SK-N-SH treated with all-trans-retinoic acid at 6 μM for 48 hours (cell line): ENCODE results near the gene SH3TC1.

Source experiments
- ATAC-seq: fragments of 200-7000 bp; cut with Tn5 transposase; 3 replicates; pipeline ENCODE4 v1.9.1; 2020; ENCODE audit warnings: mild to moderate bottlenecking, moderate library complexity
- ARNTL ChIP-seq: fragments of 450-650 bp; formaldehyde crosslinking; IDR thresholded peaks from 2 replicates; pipeline ENCODE4 v1.5.0; 2020; ENCODE audit warnings: low read depth, mild to moderate bottlenecking, moderate library complexity, borderline replicate concordance
- ESRRG ChIP-seq: fragments of 250-450 bp; sonication (Bioruptor Pico); IDR thresholded peaks from 2 replicates; pipeline ENCODE4 v1.6.1; 2021; ENCODE audit warnings: mild to moderate bottlenecking
- GLIS3 ChIP-seq: fragments of 250-450 bp; sonication (Bioruptor Pico); IDR thresholded peaks from 2 replicates; pipeline ENCODE4 v1.5.0; 2020; ENCODE audit warnings: mild to moderate bottlenecking, moderate library complexity
- ISL1 ChIP-seq: fragments of 250-450 bp; sonication (Bioruptor Pico); IDR thresholded peaks from 2 replicates; pipeline ENCODE4 v2.1.2; 2022; ENCODE audit warnings: mild to moderate bottlenecking, moderate library complexity
- OSR1 ChIP-seq: fragments of 250-450 bp; sonication (Bioruptor Pico); IDR thresholded peaks from 2 replicates; pipeline ENCODE4 v1.8.0; 2022; ENCODE audit warnings: moderate library complexity, mild to moderate bottlenecking, inconsistent platforms
- PPARA ChIP-seq: fragments of 250-450 bp; sonication (Bioruptor Pico); IDR thresholded peaks from 2 replicates; pipeline ENCODE4 v1.5.0; 2020; ENCODE audit warnings: mild to moderate bottlenecking, borderline replicate concordance
- RARB ChIP-seq: fragments of 250-450 bp; sonication (Bioruptor Pico); IDR thresholded peaks from 2 replicates; pipeline ENCODE4 v1.8.0; 2021; ENCODE audit warnings: mild to moderate bottlenecking, moderate library complexity
- SNAI2 ChIP-seq: fragments of 250-450 bp; sonication (Bioruptor Pico); IDR thresholded peaks from 2 replicates; pipeline ENCODE4 v1.5.0; 2020; ENCODE audit warnings: mild to moderate bottlenecking, moderate library complexity
- TCF4 ChIP-seq: fragments of 250-450 bp; sonication (Bioruptor Pico); IDR thresholded peaks from 2 replicates; pipeline ENCODE4 v1.8.0; 2021; ENCODE audit warnings: mild to moderate bottlenecking, moderate library complexity, borderline replicate concordance
- TOX ChIP-seq: fragments of 250-450 bp; sonication (Bioruptor Pico); IDR thresholded peaks from 2 replicates; pipeline ENCODE4 v1.8.0; 2021; ENCODE audit warnings: mild to moderate bottlenecking, moderate library complexity, borderline replicate concordance
- TSHZ2 ChIP-seq: fragments of 250-450 bp; sonication (Bioruptor Pico); IDR thresholded peaks from 2 replicates; pipeline ENCODE4 v1.5.0; 2020; ENCODE audit warnings: mild to moderate bottlenecking, moderate library complexity
- ZC3H10 ChIP-seq: fragments of 250-450 bp; sonication (Bioruptor Pico); IDR thresholded peaks from 2 replicates; pipeline ENCODE4 v1.5.1; 2021; ENCODE audit warnings: mild to moderate bottlenecking, moderate library complexity
- ZFP3 ChIP-seq: fragments of 250-450 bp; sonication (Bioruptor Pico); IDR thresholded peaks from 2 replicates; pipeline ENCODE4 v1.5.0; 2020; ENCODE audit warnings: mild to moderate bottlenecking, moderate library complexity
- ZFP30 ChIP-seq: fragments of 450-650 bp; formaldehyde crosslinking; IDR thresholded peaks from 2 replicates; pipeline ENCODE4 v1.5.0; 2022; ENCODE audit warnings: mild to moderate bottlenecking, moderate library complexity
- ZNF565 ChIP-seq: fragments of 450-650 bp; formaldehyde crosslinking; conservative IDR thresholded peaks from 2 replicates; pipeline ENCODE4 v1.5.0; 2020; ENCODE audit warnings: low read depth, mild to moderate bottlenecking, moderate library complexity
- ZNF70 ChIP-seq: fragments of 450-650 bp; formaldehyde crosslinking; IDR thresholded peaks from 2 replicates; pipeline ENCODE4 v1.5.0; 2020; ENCODE audit warnings: mild to moderate bottlenecking, moderate library complexity
- ZNF8 ChIP-seq: fragments of 450-650 bp; formaldehyde crosslinking; IDR thresholded peaks from 2 replicates; pipeline ENCODE4 v1.5.0; 2020; ENCODE audit warnings: mild to moderate bottlenecking, moderate library complexity
- TF ChIP-seq, protein P1 (sequence below): fragments of 250-450 bp; sonication (Bioruptor Pico); IDR thresholded peaks from 2 replicates; pipeline ENCODE4 v1.8.0; 2021; ENCODE audit warnings: low read depth, mild to moderate bottlenecking, moderate library complexity, borderline replicate concordance
- TF ChIP-seq, protein P2 (sequence below): fragments of 250-450 bp; sonication (Bioruptor Pico); IDR thresholded peaks from 2 replicates; pipeline ENCODE4 v1.5.1; 2020; ENCODE audit warnings: low read depth, mild to moderate bottlenecking, moderate library complexity

SH3TC1 gene

DNA sequence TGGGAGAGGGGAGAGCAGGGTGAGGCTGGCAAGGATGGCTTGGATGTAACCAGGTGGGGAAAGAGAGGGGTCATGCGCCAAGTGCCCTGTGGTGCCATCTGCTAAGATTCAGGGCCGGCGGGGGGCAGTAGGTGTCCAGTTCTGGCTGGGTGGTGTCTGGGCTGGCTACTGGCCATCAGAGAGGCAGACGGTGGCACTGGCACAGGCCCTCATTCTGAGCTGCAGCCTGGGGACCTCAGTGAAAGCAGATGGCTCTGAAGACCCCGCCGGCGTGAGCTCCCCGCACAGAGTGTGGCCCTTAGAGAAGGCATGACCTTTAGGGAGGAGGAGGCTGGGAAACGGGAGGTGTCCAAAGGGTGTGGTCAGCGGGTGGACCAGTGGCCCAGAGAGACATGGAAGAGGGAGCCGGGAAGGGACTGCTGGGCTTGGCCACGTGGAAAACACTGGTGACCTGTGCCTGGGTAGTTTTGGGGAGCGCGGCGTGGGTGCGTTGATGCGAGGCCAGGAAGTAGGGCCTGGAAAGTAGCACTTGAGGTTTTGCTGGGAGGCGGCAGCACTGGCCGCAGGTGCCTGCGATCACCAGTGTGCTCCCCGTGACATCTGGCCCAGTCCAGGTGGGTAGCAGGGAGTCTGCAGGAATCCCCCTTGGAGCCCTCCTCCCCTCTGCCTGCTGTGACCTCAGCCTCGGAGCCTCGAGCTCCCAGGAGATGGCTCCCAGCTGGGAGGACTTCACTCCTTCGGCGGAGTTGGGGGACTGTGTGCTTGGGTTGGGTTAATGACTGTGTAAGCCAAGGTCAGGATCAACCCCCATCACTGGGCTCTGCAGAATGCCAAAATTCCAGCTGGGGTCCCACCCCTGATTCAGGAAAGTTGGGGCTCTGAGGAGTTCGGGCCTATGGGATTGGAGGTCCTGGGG, 9.3 kb upstream of the SH3TC1 start:
- ATAC-seq = no peak; the same call in 2 of the 3 replicates
- TF ChIP-seq TOX (CRISPR knock-in tag) (no peak), GLIS3 (CRISPR knock-in tag) (no peak)
- TF ChIP-seq, all 23 proteins: peak for 0

DNA sequence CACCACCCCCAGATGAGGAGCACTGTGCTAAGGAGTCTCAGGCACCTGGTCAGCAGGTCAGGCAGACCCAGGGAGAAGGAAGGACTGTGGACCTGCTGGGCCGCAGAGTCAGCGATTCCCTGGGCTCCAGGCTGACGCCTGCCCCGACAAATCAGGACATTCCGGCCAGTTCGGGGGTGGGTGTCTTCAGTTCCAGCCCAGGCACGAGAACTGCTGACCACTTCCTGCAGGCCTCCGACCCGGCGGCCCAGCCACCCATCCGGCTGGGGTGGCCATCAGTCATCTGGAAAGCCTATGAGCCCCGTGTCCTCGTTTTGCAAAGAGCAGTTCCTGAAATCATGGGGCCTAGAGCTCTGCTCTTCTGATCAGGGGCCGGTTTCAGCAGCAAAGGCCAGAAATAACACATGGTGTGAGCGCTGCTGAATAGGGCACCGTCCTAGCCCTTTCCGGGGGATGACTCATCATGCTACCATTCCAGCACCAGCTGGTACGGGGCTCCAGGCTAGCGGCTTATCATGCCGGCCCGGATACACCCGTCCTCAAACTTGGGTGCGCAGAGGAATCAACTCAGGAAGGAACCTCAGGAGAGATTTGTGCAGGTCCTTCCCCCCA, 7.8 kb upstream of the SH3TC1 start:
- TF ChIP-seq ZFP3 (CRISPR knock-in tag) (0 out of 2 replicates have a peak, but pooled peaks have one; percentile 23), ZNF70 (CRISPR knock-in tag) (no peak), RARB (CRISPR knock-in tag) (no peak)
- peak; percentile 32 for ATAC-seq

- TF ChIP-seq, protein P1, sequence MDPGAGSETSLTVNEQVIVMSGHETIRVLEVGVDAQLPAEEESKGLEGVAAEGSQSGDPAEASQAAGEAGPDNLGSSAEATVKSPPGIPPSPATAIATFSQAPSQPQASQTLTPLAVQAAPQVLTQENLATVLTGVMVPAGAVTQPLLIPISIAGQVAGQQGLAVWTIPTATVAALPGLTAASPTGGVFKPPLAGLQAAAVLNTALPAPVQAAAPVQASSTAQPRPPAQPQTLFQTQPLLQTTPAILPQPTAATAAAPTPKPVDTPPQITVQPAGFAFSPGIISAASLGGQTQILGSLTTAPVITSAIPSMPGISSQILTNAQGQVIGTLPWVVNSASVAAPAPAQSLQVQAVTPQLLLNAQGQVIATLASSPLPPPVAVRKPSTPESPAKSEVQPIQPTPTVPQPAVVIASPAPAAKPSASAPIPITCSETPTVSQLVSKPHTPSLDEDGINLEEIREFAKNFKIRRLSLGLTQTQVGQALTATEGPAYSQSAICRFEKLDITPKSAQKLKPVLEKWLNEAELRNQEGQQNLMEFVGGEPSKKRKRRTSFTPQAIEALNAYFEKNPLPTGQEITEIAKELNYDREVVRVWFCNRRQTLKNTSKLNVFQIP (CRISPR knock-in tag) = no peak
- no peak for TF ChIP-seq ESRRG (CRISPR knock-in tag)
- no peak for TF ChIP-seq PPARA (CRISPR knock-in tag)
- no peak for TF ChIP-seq OSR1
- TF ChIP-seq ZNF565 (CRISPR knock-in tag) = no peak
- TF ChIP-seq ZNF8 = no peak
- TF ChIP-seq TCF4 = no peak
- TF ChIP-seq SNAI2 (CRISPR knock-in tag) = no peak
- no peak for TF ChIP-seq TSHZ2 (CRISPR knock-in tag)
- no peak for TF ChIP-seq ZC3H10 (CRISPR knock-in tag)
- TF ChIP-seq RARB (CRISPR knock-in tag) = no peak
- TF ChIP-seq ARNTL (CRISPR knock-in tag) = no peak
- peak; percentile 51 for ATAC-seq
Measured at GRCh38 chr4:8192748-8193738, 6.0 kb upstream of the SH3TC1 start.

GRCh38 chr4:8194306-8195242, 4.5 kb upstream of the SH3TC1 start:
- no peak for ATAC-seq
- TF ChIP-seq TCF4 (no peak), ISL1 (CRISPR knock-in tag) (no peak), ZNF8 (no peak), GLIS3 (CRISPR knock-in tag) (no peak), ZFP30 (no peak), TOX (CRISPR knock-in tag) (no peak), TSHZ2 (CRISPR knock-in tag) (no peak), PPARA (CRISPR knock-in tag) (no peak), ZC3H10 (CRISPR knock-in tag) (no peak), RARB (CRISPR knock-in tag) (no peak)
- TF ChIP-seq, protein P2, sequence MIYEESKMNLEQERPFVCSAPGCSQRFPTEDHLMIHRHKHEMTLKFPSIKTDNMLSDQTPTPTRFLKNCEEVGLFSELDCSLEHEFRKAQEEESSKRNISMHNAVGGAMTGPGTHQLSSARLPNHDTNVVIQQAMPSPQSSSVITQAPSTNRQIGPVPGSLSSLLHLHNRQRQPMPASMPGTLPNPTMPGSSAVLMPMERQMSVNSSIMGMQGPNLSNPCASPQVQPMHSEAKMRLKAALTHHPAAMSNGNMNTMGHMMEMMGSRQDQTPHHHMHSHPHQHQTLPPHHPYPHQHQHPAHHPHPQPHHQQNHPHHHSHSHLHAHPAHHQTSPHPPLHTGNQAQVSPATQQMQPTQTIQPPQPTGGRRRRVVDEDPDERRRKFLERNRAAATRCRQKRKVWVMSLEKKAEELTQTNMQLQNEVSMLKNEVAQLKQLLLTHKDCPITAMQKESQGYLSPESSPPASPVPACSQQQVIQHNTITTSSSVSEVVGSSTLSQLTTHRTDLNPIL = no peak
